Measurements from ENCODE around the gene ZFYVE28. TPM values are rescaled to one million over a fixed set of nuclear protein-coding genes. Genes with fewer than 3 reads are reported as not detected.

ZFYVE28 gene
- total and polyA plus RNA-seq, 2 of the 8 experiments (the other 6 are each of a cell fraction or from before 2014, with no cell fraction given), result 1.7 to 4.9 TPM

GRCh38 chr4:2220016-2220630 is 198.3 kb downstream of the ZFYVE28 start (continued):
- TF ChIP-seq RAD21 (IDR thresholded peaks at IDR 0.05 in 1 of 2, conservative IDR thresholded peaks at IDR 0.05 in 1 of 2; ENCODE audit: low read depth in 2 of 2, low read length in 2 of 2), result peak; percentile 96 to 98
- no peak for TF ChIP-seq RBBP5 (IDR thresholded peaks at IDR 0.05; ENCODE audit: borderline replicate concordance, low read depth, low read length)

Small RNA genes within 50 kb of the gene (small RNA-seq; reads per million reads assigned to genes)
- not detected for gene COX6B1P5 (ENCODE audit: insufficient read depth)

Other genes with a start within 250 kb of the ZFYVE28 start
- gene HAUS3, start 176.5 kb downstream of the ZFYVE28 start, total RNA-seq (2021; fragmentation: NEBNext Ultra II Directional; extraction: Animal tissue kit (Norgen Biotek cat#: 25700)), result 14.6 and 14.8 TPM in 2 replicates
- 3.2 and 5.1 TPM in 2 replicates for gene HAUS3, start 176.5 kb downstream of the ZFYVE28 start, polyA plus RNA-seq (2011; rRNA removed)
- 1.5 and 4.2 TPM in 2 replicates for gene POLN, start 176.5 kb downstream of the ZFYVE28 start, total RNA-seq (2021; fragmentation: NEBNext Ultra II Directional; extraction: Animal tissue kit (Norgen Biotek cat#: 25700))
- 0.82 and 0.98 TPM in 2 replicates for gene POLN, start 176.5 kb downstream of the ZFYVE28 start, polyA plus RNA-seq (2011; rRNA removed)
- 20.8 and 24.6 TPM in 2 replicates for gene MXD4, start 156.5 kb downstream of the ZFYVE28 start, total RNA-seq (2021; fragmentation: NEBNext Ultra II Directional; extraction: Animal tissue kit (Norgen Biotek cat#: 25700))
- gene MXD4, start 156.5 kb downstream of the ZFYVE28 start, polyA plus RNA-seq (2011; rRNA removed), result 18.0 and 24.1 TPM in 2 replicates
- gene CFAP99, start 310 bp upstream of the ZFYVE28 start, total RNA-seq (2021; fragmentation: NEBNext Ultra II Directional; extraction: Animal tissue kit (Norgen Biotek cat#: 25700)), result not detected in 2 replicates
- 0.09 TPM in 1 of 2 replicates, not detected in the other for gene CFAP99, start 310 bp upstream of the ZFYVE28 start, polyA plus RNA-seq (2011; rRNA removed)
- gene RNF4, start 50.5 kb upstream of the ZFYVE28 start, total RNA-seq (2021; fragmentation: NEBNext Ultra II Directional; extraction: Animal tissue kit (Norgen Biotek cat#: 25700)), result 75.0 and 78.9 TPM in 2 replicates
- 68.2 and 70.5 TPM in 2 replicates for gene RNF4, start 50.5 kb upstream of the ZFYVE28 start, polyA plus RNA-seq (2011; rRNA removed)
- gene FAM193A, start 118.0 kb upstream of the ZFYVE28 start, total RNA-seq (2021; fragmentation: NEBNext Ultra II Directional; extraction: Animal tissue kit (Norgen Biotek cat#: 25700)), result 26.2 and 27.2 TPM in 2 replicates
- 8.7 and 12.5 TPM in 2 replicates for gene FAM193A, start 118.0 kb upstream of the ZFYVE28 start, polyA plus RNA-seq (2011; rRNA removed)

All from H1 (cell line).